HepG2 (cell line): ENCODE data around the gene TMEM33. TPM values are rescaled to one million over a fixed set of nuclear protein-coding genes. Genes with fewer than 3 reads are reported as not detected.

Experiments used
- ATAC-seq: fragments of 200-7000 bp; cut with Tn5 transposase; 3 replicates; pipeline ENCODE4 v1.9.1; 2020; ENCODE audit warnings: mild to moderate bottlenecking, moderate library complexity
- BruUV-seq: library from RNA; stranded (reverse); fragments of 400-500 nt; replicated peaks from 2 replicates; lab custom pipeline; 2021; lab: Mats Ljungman, UMichigan
- CTCF ChIA-PET: fragments of 300-600 bp; formaldehyde crosslinking; extraction: SDS; loops from one replicate; lab custom pipeline; 2021; ENCODE audit warnings: low total read pairs, inconsistent platforms, low intra/inter-chr PET ratio; lab: Yijun Ruan, JAX
- POLR2A ChIA-PET: fragments of 350-600 bp; sonication (Branson Sonifier 250); formaldehyde crosslinking; loops from one replicate; lab custom pipeline; 2020; ENCODE audit warnings: antibody characterized with exemption, inconsistent platforms; lab: Yijun Ruan, JAX
- DNase-seq: peaks from one replicate; pipeline ENCODE4 v3.0.0-alpha.2; 2015; ENCODE audit warnings: low spot score
- FAIRE-seq: peaks from 3 replicates; lab custom pipeline; 2011; peaks lifted over from hg19 to GRCh38; lab: Jason Lieb, UNC
- H2AFZ ChIP-seq: one replicate; pipeline ENCODE4 v1.6.1; 2011; ENCODE audit warnings: low read length, inconsistent platforms
- H3K27ac ChIP-seq: fragments of 300-600 bp; 3 replicates; pipeline ENCODE4 v1.8.0; 2011; ENCODE audit warnings: mixed run types, mild to moderate bottlenecking, mixed read lengths, low read length, inconsistent platforms; ENCODE audit not compliant: insufficient read depth; ENCODE audit errors: extremely low read length
- H3K27me3 ChIP-seq, 2 experiments: fragments of 200-600 bp in 1 of 2; 2 replicates in 1 of 2; 3 replicates in 1 of 2; pipeline versions ENCODE4 v1.6.0 to v1.8.0; 2011; ENCODE audit warnings: low read length in 2 of 2, mild to moderate bottlenecking in 2 of 2, moderate library complexity in 2 of 2, inconsistent platforms in 1 of 2; ENCODE audit not compliant: insufficient read depth in 2 of 2, control insufficient read depth in 1 of 2
- H3K36me3 ChIP-seq, 2 experiments: fragments of 200-600 bp in 1 of 2; replicated peaks in 1 of 2; 2 replicates in 1 of 2; 3 replicates in 1 of 2; pipeline versions ENCODE4 v1.5.1 to v1.8.0; 2011; ENCODE audit warnings: low read length in 2 of 2, inconsistent platforms in 1 of 2; ENCODE audit not compliant: insufficient read depth in 2 of 2, control insufficient read depth in 1 of 2
- H3K4me1 ChIP-seq: 2 replicates; pipeline ENCODE4 v1.5.1; 2012; ENCODE audit warnings: low read length, inconsistent platforms; ENCODE audit not compliant: insufficient read depth
- H3K4me2 ChIP-seq: 2 replicates; pipeline ENCODE4 v1.6.0; 2011; ENCODE audit warnings: low read depth, low read length, inconsistent platforms
- H3K4me3 ChIP-seq, 3 experiments: fragments of 200-600 bp in 1 of 3; sonication (generic), shearing (Covaris generic) in 1 of 3; replicated peaks in 1 of 3; 2 replicates each; pipeline ENCODE4 v1.5.1; 2011 to 2016; ENCODE audit warnings: low read length in 3 of 3, inconsistent platforms in 2 of 3, low read depth in 2 of 3, mild to moderate bottlenecking in 2 of 3, control low read depth in 1 of 3, mixed read lengths in 1 of 3; ENCODE audit not compliant: insufficient read depth in 1 of 3
- H3K79me2 ChIP-seq: one replicate; pipeline ENCODE4 v1.6.1; 2011; ENCODE audit warnings: low read length, inconsistent platforms; ENCODE audit not compliant: insufficient read depth
- H3K9ac ChIP-seq: 2 replicates; pipeline ENCODE4 v1.6.0; 2011; ENCODE audit warnings: mild to moderate bottlenecking, low read depth, low read length, inconsistent platforms; ENCODE audit not compliant: insufficient read depth
- H3K9me3 ChIP-seq: 2 replicates; pipeline ENCODE4 v1.5.1; 2012; ENCODE audit warnings: mild to moderate bottlenecking, low read length
- H4K20me1 ChIP-seq: 2 replicates; pipeline ENCODE4 v1.6.0; 2011; ENCODE audit warnings: inconsistent platforms, mild to moderate bottlenecking, low read length, moderate library complexity; ENCODE audit not compliant: insufficient read depth
- BRCA1 ChIP-seq: sonication (generic); formaldehyde crosslinking; IDR thresholded peaks from 2 replicates; pipeline ENCODE4 v1.4.0; 2020; ENCODE audit warnings: missing genetic modification reagents
- KDM6A ChIP-seq: IDR thresholded peaks from 2 replicates; pipeline ENCODE4 v1.6.1; 2016; ENCODE audit warnings: low read depth
- NKX3-1 ChIP-seq: sonication (generic); formaldehyde crosslinking; IDR thresholded peaks from 2 replicates; pipeline ENCODE4 v1.5.0; 2020; ENCODE audit warnings: missing genetic modification reagents
- SOX6 ChIP-seq, 2 experiments: fragments of 450-650 bp in 1 of 2; sonication (generic) in 1 of 2; formaldehyde crosslinking in 1 of 2; IDR thresholded peaks; 2 replicates each; pipeline versions ENCODE4 v1.4.0 to v1.6.1; 2017 to 2020; ENCODE audit warnings: antibody characterized with exemption in 1 of 2, mild to moderate bottlenecking in 1 of 2, missing genetic modification reagents in 1 of 2
- TEAD2 ChIP-seq: sonication (generic); formaldehyde crosslinking; IDR thresholded peaks from 2 replicates; pipeline ENCODE4 v1.9.0; 2021; ENCODE audit warnings: missing genetic modification reagents
- TOPORS ChIP-seq: sonication (generic); formaldehyde crosslinking; IDR thresholded peaks from 2 replicates; pipeline ENCODE4 v1.8.0; 2023; ENCODE audit warnings: mild to moderate bottlenecking, missing genetic modification reagents
- YEATS4 ChIP-seq: sonication (generic); formaldehyde crosslinking; IDR thresholded peaks from 2 replicates; pipeline ENCODE4 v1.4.0; 2020; ENCODE audit warnings: missing genetic modification reagents, borderline replicate concordance
- ZFP62 ChIP-seq: sonication (generic); formaldehyde crosslinking; IDR thresholded peaks from 2 replicates; pipeline ENCODE4 v1.4.0; 2020; ENCODE audit warnings: missing genetic modification reagents
- ZFX ChIP-seq: sonication (generic); formaldehyde crosslinking; IDR thresholded peaks from 2 replicates; pipeline ENCODE4 v1.4.0; 2020; ENCODE audit warnings: mild to moderate bottlenecking, low read depth, missing genetic modification reagents, moderate library complexity
- ZNF639 ChIP-seq: conservative IDR thresholded peaks from 2 replicates; pipeline ENCODE4 v1.6.1; 2018; ENCODE audit warnings: missing genetic modification reagents
- ZNF678 ChIP-seq: sonication (generic); formaldehyde crosslinking; IDR thresholded peaks from 2 replicates; pipeline ENCODE4 v1.4.0; 2020; ENCODE audit warnings: mild to moderate bottlenecking, missing genetic modification reagents
- ZNF703 ChIP-seq: sonication (generic); formaldehyde crosslinking; IDR thresholded peaks from 2 replicates; pipeline ENCODE4 v1.5.1; 2020; ENCODE audit warnings: missing genetic modification reagents, mild to moderate bottlenecking, moderate library complexity, borderline replicate concordance
- ZNF747 ChIP-seq: sonication (generic); formaldehyde crosslinking; IDR thresholded peaks from 2 replicates; pipeline ENCODE4 v1.8.1; 2023; ENCODE audit warnings: missing genetic modification reagents, mild to moderate bottlenecking, borderline replicate concordance
- ZSCAN21 ChIP-seq: sonication (generic); formaldehyde crosslinking; IDR thresholded peaks from 2 replicates; pipeline ENCODE4 v1.8.0; 2022; ENCODE audit warnings: mild to moderate bottlenecking, missing genetic modification reagents, moderate library complexity, borderline replicate concordance
- WGBS: methylation state at CpG from one replicate; pipeline ENCODE4 v1.1.6; 2017; ENCODE audit warnings: low lambda C conversion rate; 5-methylcytosine and 5-hydroxymethylcytosine counted together
- in situ Hi-C: cut with HindIII; loops from 2 replicates; pipeline ENCODE4 v1.10.0; 2017; ENCODE audit warnings: low pct_unique_long_range_greater_than_20kb; ENCODE audit not compliant: extremely low pct_ligation_motif_present
- intact Hi-C: fragments of 100-400 bp; cut with micrococcal nuclease; formaldehyde crosslinking; loops from one replicate; pipeline ENCODE4 v1.10.0; 2022; ENCODE audit not compliant: unreplicated experiment
- polyA plus RNA-seq, 8 experiments: library from polyadenylated mRNA; depleted of rRNA in 3 of 8; stranded (reverse) in 7 of 8; unstranded in 1 of 8; fragments of >200 nt; fragmentation: Illumina TruSeq in 4 of 8; extraction: Trizol in 4 of 8; gene quantifications; 2 replicates each; pipeline versions ENCODE4 v1.2.1 to v1.2.3, GENCODE V29; 2011 to 2016; ENCODE audit warnings: low read depth in 4 of 8, missing spikeins in 1 of 8, mixed read lengths in 1 of 8; ENCODE audit not compliant: insufficient read depth in 1 of 8
- total RNA-seq, 5 experiments: library from RNA; depleted of rRNA; stranded (reverse); fragments of >200 nt; fragmentation: Illumina TruSeq; extraction: Trizol; gene quantifications; 2 replicates each; pipeline ENCODE4 v1.2.3, GENCODE V29; 2016; ENCODE audit warnings: low read depth in 1 of 5

Gene TMEM33
- total and polyA plus RNA-seq, 2 of the 13 experiments (the other 11 are each of a cell fraction or from before 2014, with no cell fraction given) = 36.1 to 66.6 TPM

GRCh38 chr4:41967392-41967791 is 32.2 kb downstream of the TMEM33 start:
- no TSS peak for BruUV-seq
- ChIA-PET CTCF (no interaction called here), POLR2A (no interaction called here)
- Histone ChIP-seq H3K9ac (no peak overlapping the region), H3K4me3 (no peak overlapping the region), H3K79me2 (no peaks in the 10 kb centered on the region), H3K36me3 (no peaks in the 10 kb centered on the region), H4K20me1 (no peaks in the 10 kb centered on the region), H3K27ac (no peak overlapping the region), H3K4me1 (no peaks in the 10 kb centered on the region), H3K27me3 (no peaks in the 10 kb centered on the region; a peak in 1 of 5 replicates), H3K9me3 (peaks cover 5% of the 10 kb centered on the region), H3K4me2 (no peak overlapping the region), H2AFZ (no peak overlapping the region)
- FAIRE-seq (no peak), DNase-seq (no peak), ATAC-seq (peak; percentile 40; the same call in 1 of the 3 replicates)
- intact Hi-C loops = no loop called here
- 23% methylated on average over 2 of the region's 2 CpGs for WGBS
- TF ChIP-seq KDM6A (CRISPR knock-in tag) (no peak), ZSCAN21 (CRISPR knock-in tag) (no peak), NKX3-1 (CRISPR knock-in tag) (no peak), ZFX (CRISPR knock-in tag) (no peak), TOPORS (no peak), SOX6 (IDR thresholded peaks at IDR 0.05) (no peak), SOX6 (CRISPR knock-in tag; IDR thresholded peaks at IDR 0.05) (no peak), ZNF639 (CRISPR knock-in tag) (no peak), TEAD2 (CRISPR knock-in tag) (no peak), ZNF678 (CRISPR knock-in tag) (no peak), BRCA1 (no peak), ZNF703 (CRISPR knock-in tag) (no peak), ZNF747 (CRISPR knock-in tag) (no peak), YEATS4 (CRISPR knock-in tag) (no peak), ZFP62 (CRISPR knock-in tag) (no peak)
- in situ Hi-C loops = no loop called here
